PFSK-1 (cell line): ENCODE results near the gene CARS2.

Experiments used
- FOXP2 ChIP-seq: optimal IDR thresholded peaks from 2 replicates; pipeline ENCODE3; 2011; ENCODE audit warnings: borderline replicate concordance, control low read depth, inconsistent platforms; ENCODE audit not compliant: insufficient read depth; ENCODE audit errors: extremely low read length, extremely low read depth
- POLR2AphosphoS5 ChIP-seq: IDR thresholded peaks from 2 replicates; pipeline ENCODE4 v1.6.1; 2012; ENCODE audit warnings: low read depth, mild to moderate bottlenecking, control low read depth, low read length, moderate library complexity
- REST ChIP-seq, 2 experiments: IDR thresholded peaks; 2 replicates each; pipeline versions ENCODE4 v1.6.1 to v1.8.0; 2011 to 2012; ENCODE audit warnings: low read depth in 2 of 2, low read length in 2 of 2, control low read depth in 1 of 2, inconsistent platforms in 1 of 2, mild to moderate bottlenecking in 1 of 2, moderate library complexity in 1 of 2; ENCODE audit not compliant: insufficient read depth in 1 of 2
- SIN3A ChIP-seq: IDR thresholded peaks from 2 replicates; pipeline ENCODE4 v1.6.1; 2012; ENCODE audit warnings: mild to moderate bottlenecking, low read length, moderate library complexity, borderline replicate concordance; ENCODE audit not compliant: insufficient read depth
- TAF1 ChIP-seq: IDR thresholded peaks from 2 replicates; pipeline ENCODE4 v1.6.1; 2012; ENCODE audit warnings: low read length, control low read depth, borderline replicate concordance; ENCODE audit not compliant: insufficient read depth

DNA sequence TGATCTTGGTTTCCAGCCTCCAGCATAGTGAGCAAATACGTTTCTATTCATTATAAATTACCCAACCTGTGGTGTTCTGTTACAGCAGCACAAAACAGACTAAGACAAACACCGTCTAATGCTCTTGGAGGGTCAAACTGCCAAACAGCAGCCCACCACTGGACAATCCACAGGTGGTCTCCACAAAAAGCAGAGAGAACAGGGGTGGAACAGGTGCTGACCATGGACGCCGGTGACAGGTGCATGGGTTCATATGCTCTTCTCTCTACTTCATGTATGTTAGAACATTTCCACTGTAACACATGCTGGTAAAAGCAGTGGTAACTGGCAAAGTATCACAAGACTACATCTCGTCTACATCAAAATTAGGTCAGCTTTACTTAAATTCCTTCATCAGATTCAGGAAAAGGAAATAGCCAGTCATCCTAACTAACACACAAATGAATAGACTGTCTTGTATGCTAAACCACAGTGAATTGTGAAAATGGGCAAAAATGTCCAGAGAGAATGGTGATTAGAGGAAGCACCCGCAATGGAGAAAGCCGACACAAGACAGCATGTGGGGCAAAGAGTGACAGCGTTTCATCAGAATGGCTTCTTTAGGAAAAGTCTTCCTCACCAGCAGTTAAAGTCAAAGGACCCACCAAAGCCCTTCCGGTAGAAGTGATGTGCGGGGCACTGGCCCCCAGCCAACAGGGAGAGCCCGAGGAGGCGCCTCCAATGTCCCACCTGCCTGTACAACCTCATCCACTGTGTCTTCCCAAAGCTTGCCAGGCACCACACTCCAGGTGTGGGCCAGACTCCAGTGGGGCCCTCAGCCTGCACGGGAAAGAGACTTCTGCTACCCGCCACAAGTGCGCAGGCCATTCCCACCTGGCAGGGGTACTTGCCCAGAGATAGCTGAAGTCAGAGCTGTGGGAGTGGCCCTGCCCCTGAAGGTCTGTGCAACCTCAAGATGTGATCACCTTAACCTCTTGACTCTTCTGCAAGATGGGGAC lies 6.5 kb downstream of the CARS2 start:
- TF ChIP-seq POLR2AphosphoS5, result no peak
- no peak for TF ChIP-seq REST (IDR thresholded peaks at IDR 0.05; ENCODE audit: insufficient read depth in 1 of 2, low read depth in 2 of 2, low read length in 2 of 2)
- TF ChIP-seq SIN3A, result no peak
- TF ChIP-seq TAF1, result no peak
- TF ChIP-seq FOXP2, result no peak
